Endothelial cell of umbilical vein (primary cell): ENCODE data around the gene PLIN5. TPM values are rescaled to one million over a fixed set of nuclear protein-coding genes. Genes with fewer than 3 reads are reported as not detected.

Experiments
- BruUV-seq: library from RNA; stranded (reverse); fragments of 400-500 nt; replicated peaks from 2 replicates; lab custom pipeline; 2021; lab: Mats Ljungman, UMichigan
- CTCF ChIA-PET: fragments of 300-600, 350-600 bp; sonication (Branson Sonifier 250); formaldehyde crosslinking; loops from one replicate; lab custom pipeline; 2021; ENCODE audit warnings: antibody characterized with exemption, inconsistent platforms; lab: Charles Lee
- POLR2A ChIA-PET: fragments of 300-600, 350-600 bp; sonication (Branson Sonifier 250); formaldehyde crosslinking; loops from one replicate; lab custom pipeline; 2021; ENCODE audit warnings: antibody characterized with exemption, inconsistent platforms; lab: Charles Lee
- DNase-seq: peaks from one replicate; pipeline ENCODE4 v3.0.0-alpha.2; 2011; ENCODE audit warnings: low read depth, low spot score
- FAIRE-seq: peaks from 2 replicates; lab custom pipeline; 2011; peaks lifted over from hg19 to GRCh38; lab: Jason Lieb, UNC
- H2AFZ ChIP-seq: 2 replicates; pipeline ENCODE4 v1.6.0; 2012; ENCODE audit warnings: low read depth, low read length, control low read depth, inconsistent platforms
- H3K27ac ChIP-seq: 2 replicates; pipeline ENCODE4 v1.5.1; 2011; ENCODE audit warnings: low read depth, mild to moderate bottlenecking, control low read depth, low read length, moderate library complexity; ENCODE audit not compliant: insufficient read depth
- H3K27me3 ChIP-seq, 2 experiments: 2 replicates each; pipeline versions ENCODE4 v1.6.0 to v1.6.1; 2011; ENCODE audit warnings: low read length in 2 of 2, mixed read lengths in 1 of 2; ENCODE audit not compliant: control insufficient read depth in 2 of 2, insufficient read depth in 2 of 2
- H3K36me3 ChIP-seq, 2 experiments: 2 replicates in 1 of 2; 3 replicates in 1 of 2; pipeline ENCODE4 v1.5.1; 2011; ENCODE audit warnings: low read length in 2 of 2, mild to moderate bottlenecking in 1 of 2, moderate library complexity in 1 of 2; ENCODE audit not compliant: control insufficient read depth in 2 of 2, insufficient read depth in 2 of 2; ENCODE audit errors: extremely low read depth in 1 of 2
- H3K4me1 ChIP-seq: 3 replicates; pipeline ENCODE4 v1.5.1; 2011; ENCODE audit warnings: mild to moderate bottlenecking, low read length; ENCODE audit not compliant: control insufficient read depth, insufficient read depth; ENCODE audit errors: extremely low read depth
- H3K4me2 ChIP-seq: 2 replicates; pipeline ENCODE4 v1.6.1; 2011; ENCODE audit warnings: low read length, control low read depth, mixed read lengths; ENCODE audit not compliant: insufficient read depth
- H3K4me3 ChIP-seq, 3 experiments: fragments of 200-600 bp in 1 of 3; sonication (generic), shearing (Covaris generic) in 1 of 3; replicated peaks in 1 of 3; 2 replicates each; pipeline ENCODE4 v1.5.1; 2011 to 2016; ENCODE audit warnings: control low read depth in 3 of 3, low read length in 3 of 3, mild to moderate bottlenecking in 2 of 3, inconsistent platforms in 1 of 3, low read depth in 1 of 3, moderate library complexity in 1 of 3; ENCODE audit not compliant: insufficient read depth in 1 of 3
- H3K79me2 ChIP-seq: 2 replicates; pipeline ENCODE4 v1.6.0; 2012; ENCODE audit warnings: low read length, inconsistent platforms; ENCODE audit not compliant: control insufficient read depth, insufficient read depth
- H3K9ac ChIP-seq: replicated peaks from 2 replicates; pipeline ENCODE3; 2011; ENCODE audit warnings: low read length, control low read depth; ENCODE audit not compliant: insufficient read depth; ENCODE audit errors: extremely low read depth
- H3K9me1 ChIP-seq: replicated peaks from 3 replicates; pipeline ENCODE4 v1.6.0; 2011; ENCODE audit warnings: mild to moderate bottlenecking, low read length; ENCODE audit not compliant: control insufficient read depth, insufficient read depth; ENCODE audit errors: extremely low read depth
- H3K9me3 ChIP-seq: replicated peaks from 2 replicates; pipeline ENCODE4 v1.5.1; 2012; ENCODE audit warnings: low read length, inconsistent platforms; ENCODE audit not compliant: control insufficient read depth, insufficient read depth
- H4K20me1 ChIP-seq: replicated peaks from 2 replicates; pipeline ENCODE3; 2011; ENCODE audit warnings: mild to moderate bottlenecking, low read length; ENCODE audit not compliant: control insufficient read depth, insufficient read depth; ENCODE audit errors: extremely low read depth
- CTCF ChIP-seq, 2 donors: IDR thresholded peaks; 1 replicate in 1 of 2; 2 replicates in 1 of 2; pipeline ENCODE4 v1.5.1; 2011; ENCODE audit warnings: low read length in 2 of 2, mild to moderate bottlenecking in 2 of 2, moderate library complexity in 2 of 2, control low read depth in 1 of 2, inconsistent platforms in 1 of 2, low read depth in 1 of 2; ENCODE audit not compliant: insufficient read depth in 1 of 2; ENCODE audit errors: extremely low read depth in 1 of 2
- EZH2 ChIP-seq: IDR thresholded peaks from 2 replicates; pipeline ENCODE4 v1.6.1; 2012; ENCODE audit warnings: borderline replicate concordance, low read depth, mild to moderate bottlenecking, moderate library complexity, low read length, inconsistent platforms; ENCODE audit not compliant: severe bottlenecking
- FOS ChIP-seq: IDR thresholded peaks from 2 replicates; pipeline ENCODE4 v1.6.1; 2011; ENCODE audit warnings: mild to moderate bottlenecking, low read length, moderate library complexity, borderline replicate concordance; ENCODE audit not compliant: insufficient read depth
- GATA2 ChIP-seq: IDR thresholded peaks from 2 replicates; pipeline ENCODE4 v1.7.0; 2011; ENCODE audit warnings: low read depth, mild to moderate bottlenecking, moderate library complexity, mixed read lengths, low read length; ENCODE audit not compliant: insufficient read length, insufficient read depth
- JUN ChIP-seq: IDR thresholded peaks from 2 replicates; pipeline ENCODE4 v1.6.1; 2011; ENCODE audit warnings: borderline replicate concordance, low read depth; ENCODE audit not compliant: insufficient read length, insufficient read depth
- MAX ChIP-seq: IDR thresholded peaks from 2 replicates; pipeline ENCODE4 v1.6.1; 2011; ENCODE audit not compliant: insufficient read depth, insufficient read length
- MYC ChIP-seq: IDR thresholded peaks from one replicate; pipeline ENCODE4 v1.6.1; 2011; ENCODE audit warnings: mild to moderate bottlenecking, low read depth, low read length
- POLR2A ChIP-seq: IDR thresholded peaks from 2 replicates; pipeline ENCODE4 v1.6.1; 2012; ENCODE audit warnings: low read depth, mild to moderate bottlenecking, control low read depth, low read length
- POLR2AphosphoS5 ChIP-seq: IDR thresholded peaks from 2 replicates; pipeline ENCODE4 v1.6.1; 2012; ENCODE audit warnings: low read depth, mild to moderate bottlenecking, control low read depth, low read length, moderate library complexity; ENCODE audit not compliant: insufficient read depth
- dilution Hi-C: fragments of 300-500 bp; cut with MboI; formaldehyde crosslinking; loops from one replicate; pipeline ENCODE4 v1.15.0; 2019; ENCODE audit warnings: low sequenced_read_pairs; ENCODE audit not compliant: extremely low pct_ligation_motif_present
- intact Hi-C: fragments of 100-400 bp; cut with micrococcal nuclease; formaldehyde crosslinking; loops from one replicate; pipeline ENCODE4 v1.10.0; 2022
- polyA plus RNA-seq, 4 experiments: library from polyadenylated mRNA; depleted of rRNA in 3 of 4; stranded (reverse) in 3 of 4; unstranded in 1 of 4; fragments of >200 nt; gene quantifications; 2 replicates each; pipeline versions ENCODE4 v1.2.1 to v1.2.3, GENCODE V29; 2011 to 2012; ENCODE audit warnings: missing spikeins in 1 of 4
- total RNA-seq: library from RNA; stranded (reverse); gene quantifications from 2 replicates; pipeline ENCODE4 v1.2.3, GENCODE V29; 2021

The PLIN5 gene
- total and polyA plus RNA-seq, 2 donors (not counting 3 experiments of a cell fraction or from before 2014, with no cell fraction given): 0.17 to 0.24 TPM

- peak; percentile 65 for FAIRE-seq
- H4K20me1 ChIP-seq: no peaks in the 10 kb centered on the region
- H3K27me3 ChIP-seq: no peaks in the 10 kb centered on the region
- dilution Hi-C loops: no loop called here
- TF ChIP-seq JUN (no peak), POLR2A (no peak), GATA2 (no peak), EZH2 (no peak), POLR2AphosphoS5 (no peak), CTCF (IDR thresholded peaks at IDR 0.05; ENCODE audit: extremely low read depth in 1 of 2, insufficient read depth in 1 of 2, low read depth in 1 of 2, low read length in 2 of 2) (no peak), FOS (no peak), MAX (no peak), MYC (no peak)
- intact Hi-C loops: no loop called here
- H3K79me2 ChIP-seq: peaks cover 3% of the 10 kb centered on the region
- no peak for DNase-seq
- no peaks in the 10 kb centered on the region for H3K9me1 ChIP-seq
- H3K27ac ChIP-seq: no peak overlapping the region
- no peak overlapping the region for H2AFZ ChIP-seq
- H3K4me2 ChIP-seq: no peak overlapping the region
- ChIA-PET POLR2A (no interaction called here), CTCF (interaction anchor here (1.0 to 7.1 kb wide), 5 partner anchors 11 to 66 kb away, joined by 3 to 66 read pairs (median 30); partner anchors contain the start of gene SEMA6B)
- peaks cover 0 to 3% of the 10 kb centered on the region in 2 experiments for H3K36me3 ChIP-seq
- H3K4me1 ChIP-seq: peaks cover 28% of the 10 kb centered on the region
- no TSS peak for BruUV-seq
- H3K4me3 ChIP-seq: no peak overlapping the region
- no peaks in the 10 kb centered on the region for H3K9me3 ChIP-seq
- H3K9ac ChIP-seq: no peak overlapping the region
Observed at GRCh38 chr19:4570916-4571304, 35.9 kb upstream of the PLIN5 start.
